ENCODE data around the gene PIGS.

GRCh38 chr17:28513476-28513875 is 57.8 kb downstream of the PIGS start:
- no peak for TF ChIP-seq FOXA1 (IDR thresholded peaks at IDR 0.05)
- TF ChIP-seq, protein P1, sequence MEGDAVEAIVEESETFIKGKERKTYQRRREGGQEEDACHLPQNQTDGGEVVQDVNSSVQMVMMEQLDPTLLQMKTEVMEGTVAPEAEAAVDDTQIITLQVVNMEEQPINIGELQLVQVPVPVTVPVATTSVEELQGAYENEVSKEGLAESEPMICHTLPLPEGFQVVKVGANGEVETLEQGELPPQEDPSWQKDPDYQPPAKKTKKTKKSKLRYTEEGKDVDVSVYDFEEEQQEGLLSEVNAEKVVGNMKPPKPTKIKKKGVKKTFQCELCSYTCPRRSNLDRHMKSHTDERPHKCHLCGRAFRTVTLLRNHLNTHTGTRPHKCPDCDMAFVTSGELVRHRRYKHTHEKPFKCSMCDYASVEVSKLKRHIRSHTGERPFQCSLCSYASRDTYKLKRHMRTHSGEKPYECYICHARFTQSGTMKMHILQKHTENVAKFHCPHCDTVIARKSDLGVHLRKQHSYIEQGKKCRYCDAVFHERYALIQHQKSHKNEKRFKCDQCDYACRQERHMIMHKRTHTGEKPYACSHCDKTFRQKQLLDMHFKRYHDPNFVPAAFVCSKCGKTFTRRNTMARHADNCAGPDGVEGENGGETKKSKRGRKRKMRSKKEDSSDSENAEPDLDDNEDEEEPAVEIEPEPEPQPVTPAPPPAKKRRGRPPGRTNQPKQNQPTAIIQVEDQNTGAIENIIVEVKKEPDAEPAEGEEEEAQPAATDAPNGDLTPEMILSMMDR (IDR thresholded peaks at IDR 0.05; ENCODE audit: low read depth, low read length, missing input control): no peak
